Spleen (tissue), 11 donors: ENCODE results near the gene TTC36. TPM values are rescaled to one million over a fixed set of nuclear protein-coding genes. Genes with fewer than 3 reads are reported as not detected.
A peak's percentile ranks its signal among the peaks of the same experiment; 100 is the strongest.

Experiments
- DNase-seq: peaks from one replicate; pipeline ENCODE4 v3.0.0-alpha.2; 2020
- H3K27ac ChIP-seq, 8 donors: fragments of 200-600 bp; sonication (generic) in 7 of 8; 1 replicate in 4 of 8; 2 replicates in 4 of 8; pipeline versions ENCODE4 v1.5.0 to v1.8.0; 2016 to 2021; ENCODE audit warnings: inconsistent platforms in 4 of 8, mild to moderate bottlenecking in 4 of 8, moderate library complexity in 1 of 8
- H3K27me3 ChIP-seq, 7 donors: fragments of 200-600 bp; sonication (generic) in 6 of 7; replicated peaks in 1 of 7; 1 replicate in 4 of 7; 2 replicates in 3 of 7; pipeline versions ENCODE4 v1.5.0 to v1.8.0; 2016 to 2021; ENCODE audit warnings: inconsistent platforms in 3 of 7, mild to moderate bottlenecking in 1 of 7
- H3K36me3 ChIP-seq, 6 donors: fragments of 200-600 bp; sonication (generic) in 5 of 6; 1 replicate in 4 of 6; 2 replicates in 2 of 6; pipeline versions ENCODE4 v1.5.0 to v1.8.0; 2016 to 2021; ENCODE audit warnings: inconsistent platforms in 2 of 6
- H3K4me1 ChIP-seq, 6 donors: fragments of 200-600 bp; sonication (generic) in 5 of 6; 1 replicate in 3 of 6; 2 replicates in 3 of 6; pipeline versions ENCODE4 v1.5.0 to v1.8.0; 2016 to 2021; ENCODE audit warnings: inconsistent platforms in 3 of 6
- H3K4me3 ChIP-seq, 8 donors: fragments of 200-600 bp; sonication (generic) in 7 of 8; 1 replicate in 4 of 8; 2 replicates in 4 of 8; pipeline versions ENCODE4 v1.5.0 to v1.8.0; 2016 to 2021; ENCODE audit warnings: inconsistent platforms in 4 of 8, mild to moderate bottlenecking in 4 of 8, moderate library complexity in 2 of 8
- H3K9me3 ChIP-seq, 8 donors: fragments of 200-600 bp; sonication (generic) in 7 of 8; 1 replicate in 4 of 8; 2 replicates in 4 of 8; pipeline versions ENCODE4 v1.5.0 to v1.8.0; 2016 to 2021; ENCODE audit warnings: inconsistent platforms in 4 of 8
- POLR2A ChIP-seq, 3 donors: fragments of 450-650 bp; IDR thresholded peaks; one replicate each; pipeline ENCODE4 v1.5.1; 2017; ENCODE audit warnings: antibody characterized with exemption in 3 of 3, mild to moderate bottlenecking in 1 of 3
- POLR2AphosphoS5 ChIP-seq, 3 donors: sonication (generic); formaldehyde crosslinking; IDR thresholded peaks; one replicate each; pipeline ENCODE4 v1.5.1; 2017; ENCODE audit warnings: antibody characterized with exemption in 3 of 3
- WGBS, 5 donors: extraction: QIAGEN DNeasy Blood & Tissue Kit in 3 of 5; methylation state at CpG; one replicate each; pipeline versions ENCODE4 v1.1.5 to v1.1.7; 2013 to 2018; 5-methylcytosine and 5-hydroxymethylcytosine counted together
- intact Hi-C: fragments of 100-400 bp; cut with DNase I; formaldehyde crosslinking; loops from one replicate; pipeline ENCODE4 v1.15.0; 2023; ENCODE audit warnings: low total_unique reads
- polyA plus RNA-seq, 3 donors: library from polyadenylated mRNA; stranded (reverse); fragments of 200-250 nt; gene quantifications; one replicate each; pipeline ENCODE4 v1.2.1, GENCODE V29; 2013
- total RNA-seq, 7 donors: library from RNA; depleted of rRNA in 3 of 7; stranded (reverse); fragments of >200 nt in 3 of 7; fragmentation: NEBNext Ultra II Directional in 4 of 7; extraction: Animal tissue kit (Norgen Biotek cat#: 25700) in 4 of 7; gene quantifications; one replicate each; pipeline versions ENCODE4 v1.1.0 to v1.2.1, GENCODE V29; 2016 to 2021
- TF ChIP-seq, protein P1 (sequence below), 11 experiments: fragments of 200-600 bp in 7 of 11; fragments of 450-650 bp in 4 of 11; sonication (generic) in 4 of 11; IDR thresholded peaks in 8 of 11; conservative IDR thresholded peaks in 3 of 11; 1 replicate in 7 of 11; 2 replicates in 4 of 11; pipeline versions ENCODE4 v1.4.0 to v1.8.0; 2016 to 2021; ENCODE audit warnings: antibody characterized with exemption in 11 of 11, inconsistent platforms in 4 of 11, mild to moderate bottlenecking in 1 of 11
- donor health status: healthy with polysubstance abuse.
- donor health status: DM: no; HTN: no; CAD: no; lungs with moderate emphysema.
- donor health status: DM: no; HTN: no; CAD: no.
- donor health status: Bipolar disorder and iron deficiency.
- donor health status: healthy.
- donor health status: DM: no; HTN: no; CAD: no.
- donor health status: DM: yes; HTN: yes; CAD: no.

TTC36 gene
- total and polyA plus RNA-seq, 10 donors: 0.09 to 0.97 (median 0.13) TPM; not detected in 7

DNA sequence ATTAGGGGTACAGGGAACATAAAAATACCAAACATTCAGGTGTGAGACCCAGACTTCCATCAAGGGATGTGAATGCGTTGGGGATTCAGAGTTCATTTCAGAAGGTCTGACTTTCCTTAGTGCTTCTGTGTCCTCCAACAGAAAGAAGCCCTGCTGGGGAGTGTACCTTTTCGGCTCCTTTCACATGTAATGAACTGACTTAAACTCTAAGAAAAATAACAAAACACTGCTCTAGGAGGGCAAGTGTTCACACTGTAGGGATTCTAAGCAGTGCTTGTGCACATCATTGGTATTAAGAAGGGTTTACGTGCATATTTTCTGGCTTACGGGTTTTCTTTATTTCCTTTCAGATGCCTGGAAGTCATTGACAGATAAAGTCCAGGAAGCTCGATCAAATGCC, 15.7 kb upstream of the TTC36 start:
- TF ChIP-seq POLR2AphosphoS5 (IDR thresholded peaks at IDR 0.05) (no peak), POLR2A (IDR thresholded peaks at IDR 0.05) (no peak)
- TF ChIP-seq, protein P1, sequence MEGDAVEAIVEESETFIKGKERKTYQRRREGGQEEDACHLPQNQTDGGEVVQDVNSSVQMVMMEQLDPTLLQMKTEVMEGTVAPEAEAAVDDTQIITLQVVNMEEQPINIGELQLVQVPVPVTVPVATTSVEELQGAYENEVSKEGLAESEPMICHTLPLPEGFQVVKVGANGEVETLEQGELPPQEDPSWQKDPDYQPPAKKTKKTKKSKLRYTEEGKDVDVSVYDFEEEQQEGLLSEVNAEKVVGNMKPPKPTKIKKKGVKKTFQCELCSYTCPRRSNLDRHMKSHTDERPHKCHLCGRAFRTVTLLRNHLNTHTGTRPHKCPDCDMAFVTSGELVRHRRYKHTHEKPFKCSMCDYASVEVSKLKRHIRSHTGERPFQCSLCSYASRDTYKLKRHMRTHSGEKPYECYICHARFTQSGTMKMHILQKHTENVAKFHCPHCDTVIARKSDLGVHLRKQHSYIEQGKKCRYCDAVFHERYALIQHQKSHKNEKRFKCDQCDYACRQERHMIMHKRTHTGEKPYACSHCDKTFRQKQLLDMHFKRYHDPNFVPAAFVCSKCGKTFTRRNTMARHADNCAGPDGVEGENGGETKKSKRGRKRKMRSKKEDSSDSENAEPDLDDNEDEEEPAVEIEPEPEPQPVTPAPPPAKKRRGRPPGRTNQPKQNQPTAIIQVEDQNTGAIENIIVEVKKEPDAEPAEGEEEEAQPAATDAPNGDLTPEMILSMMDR (IDR thresholded peaks at IDR 0.05 in 8 of 11, conservative IDR thresholded peaks at IDR 0.05 in 3 of 11): no peak
- no peaks in the 10 kb centered on the region for H3K4me1 ChIP-seq
- H3K27ac ChIP-seq: no peak overlapping the region
- H3K4me3 ChIP-seq: no peak overlapping the region
- no peak for DNase-seq
- intact Hi-C loops: no loop called here
- H3K9me3 ChIP-seq: no peaks in the 10 kb centered on the region
- WGBS, 5 donors: 89 to 96% (median 93%) methylated on average over 5 of the region's 5 CpGs
- no peaks in the 10 kb centered on the region for H3K27me3 ChIP-seq
- peaks cover 10 to 100% (median 98%) of the 10 kb centered on the region in 6 donors for H3K36me3 ChIP-seq

DNA sequence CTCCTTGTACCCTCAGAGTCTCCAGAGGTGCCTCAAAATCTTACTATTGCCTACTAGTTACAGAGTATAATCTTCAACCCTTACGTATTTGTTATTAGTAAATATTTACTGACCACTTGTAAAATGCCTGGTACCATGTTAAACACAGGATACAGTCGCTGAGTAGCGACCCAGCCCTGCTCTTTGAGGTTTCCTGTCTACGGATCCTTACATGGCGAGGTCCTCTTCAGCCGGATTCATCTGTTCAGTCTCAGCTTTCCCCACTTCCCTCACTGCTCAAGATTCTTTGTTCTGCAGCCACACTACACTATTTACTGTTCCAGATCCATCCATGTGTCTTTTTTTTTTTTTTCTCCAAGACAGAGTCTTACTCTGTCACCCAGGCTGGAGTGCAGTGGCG, 13.2 kb upstream of the TTC36 start:
- DNase-seq: no peak
- H3K27ac ChIP-seq: no peak overlapping the region
- H3K27me3 ChIP-seq: no peaks in the 10 kb centered on the region
- WGBS, 5 donors: 34 to 57% (median 43%) methylated on average over 7 of the region's 7 CpGs
- no peak overlapping the region for H3K4me3 ChIP-seq
- H3K4me1 ChIP-seq: no peaks in the 10 kb centered on the region
- peaks cover 6 to 100% (median 89%) of the 10 kb centered on the region in 6 donors for H3K36me3 ChIP-seq
- TF ChIP-seq, protein P1 (IDR thresholded peaks at IDR 0.05 in 8 of 11, conservative IDR thresholded peaks at IDR 0.05 in 3 of 11): no peak
- TF ChIP-seq POLR2AphosphoS5 (IDR thresholded peaks at IDR 0.05): no peak
- no peak for TF ChIP-seq POLR2A (IDR thresholded peaks at IDR 0.05)
- intact Hi-C loops: no loop called here
- H3K9me3 ChIP-seq: no peaks in the 10 kb centered on the region

DNA sequence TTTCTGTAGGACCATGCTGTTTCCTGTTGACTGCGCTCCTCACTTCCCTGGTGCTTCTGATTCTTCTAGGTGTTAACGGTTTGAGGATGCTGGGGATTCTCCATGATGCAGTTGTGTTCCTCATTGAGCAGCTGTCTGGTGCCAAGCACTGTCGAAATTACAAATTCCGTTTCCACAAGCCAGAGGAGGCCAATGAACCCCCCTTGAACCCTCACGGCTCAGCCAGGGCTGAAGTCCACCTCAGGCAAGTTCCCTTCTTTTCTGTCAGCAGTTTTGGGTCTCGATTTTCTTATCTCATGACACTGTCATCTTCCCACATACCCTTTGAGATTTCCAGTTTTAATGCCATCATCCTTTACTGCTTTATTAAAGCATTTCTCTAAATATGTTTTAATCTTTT, 7.7 kb upstream of the TTC36 start:
- H3K4me1 ChIP-seq: peaks cover 0 to 31% (median 2%) of the 10 kb centered on the region in 6 donors

DNA sequence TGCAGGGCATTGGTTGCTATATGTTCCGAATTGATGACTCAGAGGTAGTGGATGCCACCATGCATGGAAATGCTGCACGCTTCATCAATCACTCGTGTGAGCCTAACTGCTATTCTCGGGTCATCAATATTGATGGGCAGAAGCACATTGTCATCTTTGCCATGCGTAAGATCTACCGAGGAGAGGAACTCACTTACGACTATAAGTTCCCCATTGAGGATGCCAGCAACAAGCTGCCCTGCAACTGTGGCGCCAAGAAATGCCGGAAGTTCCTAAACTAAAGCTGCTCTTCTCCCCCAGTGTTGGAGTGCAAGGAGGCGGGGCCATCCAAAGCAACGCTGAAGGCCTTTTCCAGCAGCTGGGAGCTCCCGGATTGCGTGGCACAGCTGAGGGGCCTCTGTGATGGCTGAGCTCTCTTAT, 5.4 kb upstream of the TTC36 start:
- H3K4me3 ChIP-seq: no peak overlapping the region
- peak overlapping the region in 6 of 8 donors; percentile 7 to 54 (median 26) for H3K27ac ChIP-seq
- peaks cover 0 to 37% (median 2%) of the 10 kb centered on the region in 6 donors for H3K4me1 ChIP-seq
- intact Hi-C loops: no loop called here
- peaks cover 2 to 86% (median 66%) of the 10 kb centered on the region in 6 donors for H3K36me3 ChIP-seq
- H3K9me3 ChIP-seq: no peaks in the 10 kb centered on the region
- DNase-seq: no peak
- 52 to 80% (median 59%) methylated on average over 11 to 13 of the region's 13 CpGs for WGBS, 5 donors
- no peaks in the 10 kb centered on the region for H3K27me3 ChIP-seq
- TF ChIP-seq, protein P1 (IDR thresholded peaks at IDR 0.05 in 8 of 11, conservative IDR thresholded peaks at IDR 0.05 in 3 of 11): no peak
- TF ChIP-seq POLR2A (IDR thresholded peaks at IDR 0.05) (no peak), POLR2AphosphoS5 (IDR thresholded peaks at IDR 0.05) (no peak)

More for the DNA sequence above, 7.7 kb upstream of the TTC36 start:
- Histone ChIP-seq H3K4me3 (no peak overlapping the region), H3K36me3 (peaks cover 2 to 100% (median 83%) of the 10 kb centered on the region in 6 donors), H3K9me3 (no peaks in the 10 kb centered on the region), H3K27me3 (no peaks in the 10 kb centered on the region), H3K27ac (no peak overlapping the region)
- TF ChIP-seq POLR2AphosphoS5 (IDR thresholded peaks at IDR 0.05) (no peak), POLR2A (IDR thresholded peaks at IDR 0.05) (no peak)
- TF ChIP-seq, protein P1 (IDR thresholded peaks at IDR 0.05 in 8 of 11, conservative IDR thresholded peaks at IDR 0.05 in 3 of 11): no peak
- DNase-seq: no peak
- WGBS, 5 donors: 70 to 89% (median 82%) methylated on average over 6 of the region's 6 CpGs
- intact Hi-C loops: no loop called here
